ENCODE data around the gene MAD1L1.

GRCh38 chr7:1823376-1824150 lies 409.2 kb downstream of the MAD1L1 start:
- no peak for TF ChIP-seq CTCF (conservative IDR thresholded peaks at IDR 0.05; ENCODE audit: low read depth, low read length)
- TF ChIP-seq EZH2 (IDR thresholded peaks at IDR 0.05; ENCODE audit: borderline replicate concordance, low read depth, low read length, poor library complexity, severe bottlenecking) = no peak
